HG03565 (cell line): Measurements from ENCODE around the gene UBE2E1.

Source experiments
- ATAC-seq: cut with Tn5 transposase; IDR thresholded peaks from one replicate; pipeline ENCODE4 v1.9.1; 2021; ENCODE audit warnings: mild to moderate bottlenecking, moderate library complexity; ENCODE audit not compliant: unreplicated experiment

Gene UBE2E1

GRCh38 chr3:23805633-23806533, at the start of gene UBE2E1:
TSS of gene UBE2E1 (plus strand) at chr3:23805955. CDS start at chr3:23807270, 1,315 bp downstream.
- peak; percentile 62 for ATAC-seq

GRCh38 chr3:23756206-23756840, 49.4 kb upstream of the UBE2E1 start:
- no peak for ATAC-seq

- ATAC-seq, result no peak
Measured at GRCh38 chr3:23758253-23758838, 47.4 kb upstream of the UBE2E1 start.

- no peak for ATAC-seq
Measured at GRCh38 chr3:23760325-23760724, 45.4 kb upstream of the UBE2E1 start.

GRCh38 chr3:23760871-23761373, 44.8 kb upstream of the UBE2E1 start:
- ATAC-seq, result peak; percentile 41

- no peak for ATAC-seq
Measured at GRCh38 chr3:23761440-23761896, 44.3 kb upstream of the UBE2E1 start.

- peak; percentile 85 for ATAC-seq
Measured at GRCh38 chr3:23762214-23762613, 43.5 kb upstream of the UBE2E1 start.

GRCh38 chr3:23762759-23763477, 42.8 kb upstream of the UBE2E1 start:
- no peak for ATAC-seq

GRCh38 chr3:23764407-23764806, 41.3 kb upstream of the UBE2E1 start:
- no peak for ATAC-seq

GRCh38 chr3:23767546-23767945, 38.2 kb upstream of the UBE2E1 start:
- ATAC-seq, result no peak

- ATAC-seq, result no peak
Measured at GRCh38 chr3:23775254-23775909, 30.4 kb upstream of the UBE2E1 start.

- ATAC-seq, result no peak
Measured at GRCh38 chr3:23776352-23776891, 29.3 kb upstream of the UBE2E1 start.

GRCh38 chr3:23778446-23778845, 27.3 kb upstream of the UBE2E1 start:
- ATAC-seq, result no peak

- no peak for ATAC-seq
Measured at GRCh38 chr3:23779841-23780240, 25.9 kb upstream of the UBE2E1 start.

GRCh38 chr3:23781051-23781450, 24.7 kb upstream of the UBE2E1 start:
- ATAC-seq, result no peak

- ATAC-seq, result no peak
Measured at GRCh38 chr3:23781871-23782270, 23.9 kb upstream of the UBE2E1 start.

GRCh38 chr3:23785097-23785645, 20.6 kb upstream of the UBE2E1 start:
- ATAC-seq, result no peak

GRCh38 chr3:23785882-23786281, 19.9 kb upstream of the UBE2E1 start:
- ATAC-seq, result no peak

- ATAC-seq, result no peak
Measured at GRCh38 chr3:23791678-23792077, 14.1 kb upstream of the UBE2E1 start.
